GM12801 (cell line): Measurements from ENCODE around the gene ZNF770.

Source experiments
- CTCF ChIP-seq: IDR thresholded peaks from one replicate; pipeline ENCODE4 v1.5.1; 2011; ENCODE audit warnings: control low read depth; ENCODE audit not compliant: insufficient read length; ENCODE audit errors: extremely low read depth

ZNF770 gene

GRCh38 chr15:34942363-34942762 is 45.7 kb downstream of the ZNF770 start:
- no peak for TF ChIP-seq CTCF

GRCh38 chr15:34941831-34942230 is 46.3 kb downstream of the ZNF770 start:
- no peak for TF ChIP-seq CTCF

GRCh38 chr15:34941185-34941698 is 46.8 kb downstream of the ZNF770 start:
- TF ChIP-seq CTCF = no peak

GRCh38 chr15:34933432-34933975 is 54.6 kb downstream of the ZNF770 start:
- no peak for TF ChIP-seq CTCF
